Pancreas (tissue), 10 donors: ENCODE data around the gene SKIC3. TPM values are rescaled to one million over a fixed set of nuclear protein-coding genes. Genes with fewer than 3 reads are reported as not detected.

ENCODE experiments used
- ATAC-seq, 4 donors: fragments of 200-7000 bp; cut with Tn5 transposase; one replicate each; pipeline versions ENCODE4 v1.8.0 to v1.9.1; 2020; ENCODE audit warnings: mild to moderate bottlenecking in 4 of 4, moderate library complexity in 4 of 4
- DNase-seq, 6 donors: peaks; one replicate each; pipeline ENCODE4 v3.0.0-alpha.2; 2020
- FAIRE-seq: peaks from 2 replicates; lab custom pipeline; 2012; peaks lifted over from hg19 to GRCh38; lab: Jason Lieb, UNC
- H3K27ac ChIP-seq, 4 donors: fragments of 200-600 bp; sonication (generic); 1 replicate in 3 of 4; 2 replicates in 1 of 4; pipeline versions ENCODE4 v1.5.0 to v1.8.0; 2020
- H3K27me3 ChIP-seq, 4 donors: fragments of 200-600 bp; one replicate each; pipeline ENCODE4 v1.8.0; 2021
- H3K36me3 ChIP-seq, 3 donors: fragments of 200-600 bp; sonication (generic) in 1 of 3; one replicate each; pipeline versions ENCODE4 v1.5.0 to v1.8.0; 2020 to 2021
- H3K4me1 ChIP-seq, 3 donors: fragments of 200-600 bp; one replicate each; pipeline ENCODE4 v1.8.0; 2021
- H3K4me3 ChIP-seq, 4 donors: fragments of 200-600 bp; sonication (generic) in 2 of 4; one replicate each; pipeline versions ENCODE4 v1.5.0 to v1.8.0; 2020 to 2021
- H3K9me3 ChIP-seq, 4 donors: fragments of 200-600 bp; one replicate each; pipeline ENCODE4 v1.8.0; 2021
- CTCF ChIP-seq, 4 donors: fragments of 200-600 bp; sonication (generic) in 3 of 4; IDR thresholded peaks; one replicate each; pipeline versions ENCODE4 v1.5.0 to v1.8.0; 2021; ENCODE audit warnings: antibody characterized with exemption in 4 of 4
- WGBS, 2 donors: extraction: QIAGEN DNeasy Blood & Tissue Kit; methylation state at CpG; one replicate each; pipeline ENCODE4 v1.1.7; 2013; 5-methylcytosine and 5-hydroxymethylcytosine counted together
- intact Hi-C, 3 donors: fragments of 100-400 bp; cut with DNase I; formaldehyde crosslinking; loops; one replicate each; pipeline versions ENCODE4 v1.11.1 to v1.14.2; 2022
- polyA plus RNA-seq, 2 donors: library from polyadenylated mRNA; stranded (reverse); fragments of 200-250 nt; gene quantifications; one replicate each; pipeline ENCODE4 v1.2.3, GENCODE V29; 2013
- total RNA-seq, 6 donors: library from RNA; stranded (reverse); fragmentation: NEBNext Ultra II Directional in 4 of 6; extraction: Animal tissue kit (Norgen Biotek cat#: 25700) in 4 of 6; gene quantifications; one replicate each; pipeline versions ENCODE4 v1.2.1 to v1.2.4, GENCODE V29; 2021 to 2023
- donor health status: healthy with polysubstance abuse.
- donor health status: DM: no; HTN: no; CAD: no; lungs with moderate emphysema.
- donor health status: DM: no; HTN: no; CAD: no.
- donor health status: control.
- donor health status: control.
- donor health status: Bipolar disorder and iron deficiency.
- donor health status: DM: yes; HTN: yes; CAD: no.
- donor health status: DM: no; HTN: no; CAD: no.
- donor health status: DM: no; HTN: no; CAD: no.
- donor health status: DM: yes; HTN: yes; CAD: no.

The SKIC3 gene
- total RNA-seq (10 to 100 TPM; 30.9 to 47.4 (median 44.4) TPM), polyA plus RNA-seq (10 to 100 TPM in 1 of 2 donors, 1 to 10 TPM in 1; 9.7 to 22.1 TPM)

DNA sequence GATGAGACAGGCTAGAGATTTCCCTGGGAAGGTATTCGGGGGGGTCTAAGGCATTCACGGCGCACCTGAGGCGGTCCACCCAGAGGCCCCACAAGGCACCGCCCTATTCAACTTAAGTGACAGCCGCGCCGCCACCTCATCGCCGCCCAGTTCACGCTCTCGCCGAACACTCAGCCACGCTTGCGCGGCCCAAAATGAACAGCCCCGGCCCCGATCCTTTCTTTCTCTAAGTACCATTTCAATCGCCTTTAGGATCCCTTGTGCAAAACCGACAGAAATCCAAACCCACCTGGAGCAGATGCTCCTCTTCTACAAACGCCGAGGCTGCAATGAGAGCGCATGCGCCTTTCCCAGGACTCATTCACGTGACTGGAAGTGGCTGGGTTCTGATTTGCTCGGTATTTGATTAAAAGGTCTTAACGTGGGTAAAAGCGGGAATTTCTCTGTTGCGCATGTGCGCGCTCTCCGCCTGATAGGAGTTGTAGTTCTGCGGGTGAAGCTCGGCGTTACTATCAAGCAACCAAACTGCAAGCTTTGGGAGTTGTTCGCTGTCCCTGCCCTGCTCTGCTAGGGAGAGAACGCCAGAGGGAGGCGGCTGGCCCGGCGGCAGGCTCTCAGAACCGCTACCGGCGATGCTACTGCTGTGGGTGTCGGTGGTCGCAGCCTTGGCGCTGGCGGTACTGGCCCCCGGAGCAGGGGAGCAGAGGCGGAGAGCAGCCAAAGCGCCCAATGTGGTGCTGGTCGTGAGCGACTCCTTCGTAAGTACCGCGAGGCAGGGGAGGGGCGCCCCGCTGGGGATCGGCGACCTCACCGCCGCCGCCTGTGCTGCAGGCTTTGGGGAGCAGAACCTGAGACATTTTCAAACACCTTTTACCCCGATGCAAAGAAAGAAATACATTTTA lies at the start of gene SKIC3, which contains the start of gene ARSK:
SKIC3 (minus strand) TSS at position 331 of the 902 bp plus-strand sequence. CDS start 7,827 bp downstream, outside the sequence.
ARSK (plus strand) TSS at position 455 of the 902 bp plus-strand sequence; CDS start at position 633, 178 bp downstream.
- 0% methylated on average over 62 to 63 of the region's 63 CpGs for WGBS, 2 donors

DNA sequence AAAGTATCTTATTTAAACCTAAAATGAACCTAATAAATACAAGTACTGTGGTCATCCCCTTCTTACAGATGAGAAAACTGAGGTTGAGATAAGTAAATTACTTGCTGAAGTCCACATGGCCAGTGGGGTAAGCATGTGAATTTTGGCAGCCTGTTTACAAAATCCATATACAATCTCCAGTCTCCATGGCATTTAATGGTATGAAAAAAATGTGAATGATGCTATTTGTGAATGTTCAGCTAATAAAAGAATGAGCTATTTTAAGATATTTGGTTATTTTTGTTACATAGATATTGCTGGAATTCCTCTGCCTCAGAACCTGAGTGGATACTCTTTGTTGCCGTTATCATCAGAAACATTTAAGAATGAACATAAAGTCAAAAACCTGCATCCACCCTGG lies 45.8 kb upstream of the SKIC3 start:
- no peaks in the 10 kb centered on the region for H3K36me3 ChIP-seq
- H3K27me3 ChIP-seq, result no peaks in the 10 kb centered on the region
- no peak overlapping the region for H3K27ac ChIP-seq
- no peaks in the 10 kb centered on the region for H3K4me1 ChIP-seq
- no peak overlapping the region for H3K4me3 ChIP-seq
- no peak for FAIRE-seq
- 94 to 100% methylated on average over 1 of the region's 1 CpG for WGBS, 2 donors
- DNase-seq, result no peak
- TF ChIP-seq CTCF (IDR thresholded peaks at IDR 0.05), result no peak
- ATAC-seq, result no peak
- intact Hi-C loops, result no loop called here
- H3K9me3 ChIP-seq, result no peaks in the 10 kb centered on the region

More for the DNA sequence above, at the start of gene SKIC3, which contains the start of gene ARSK:
- H3K27ac ChIP-seq, result peak within 1 kb of the TSS; percentile 67 to 87 (median 82)
- no peaks in the 10 kb centered on the region for H3K27me3 ChIP-seq
- intact Hi-C loops, result no loop called here
- ATAC-seq (peak; percentile 91 to 96 (median 92)), DNase-seq (peak; percentile 90 to 98 (median 94)), FAIRE-seq (peak; percentile 88)
- no peaks in the 10 kb centered on the region for H3K36me3 ChIP-seq
- TF ChIP-seq CTCF (IDR thresholded peaks at IDR 0.05), result no peak
- peaks cover 0 to 13% (median 12%) of the 10 kb centered on the region in 3 donors for H3K4me1 ChIP-seq
- peak within 1 kb of the TSS; percentile 63 to 85 (median 74) for H3K4me3 ChIP-seq
- no peaks in the 10 kb centered on the region for H3K9me3 ChIP-seq

GRCh38 chr5:95599252-95599651 lies 44.5 kb upstream of the SKIC3 start:
- intact Hi-C loops, result no loop called here
- 78 to 84% methylated on average over 1 of the region's 1 CpG for WGBS, 2 donors
- H3K4me1 ChIP-seq, result no peaks in the 10 kb centered on the region
- H3K27ac ChIP-seq, result no peak overlapping the region
- H3K27me3 ChIP-seq, result no peaks in the 10 kb centered on the region
- FAIRE-seq (no peak), DNase-seq (no peak), ATAC-seq (no peak)
- H3K36me3 ChIP-seq, result no peaks in the 10 kb centered on the region
- no peak overlapping the region for H3K4me3 ChIP-seq
- TF ChIP-seq CTCF (IDR thresholded peaks at IDR 0.05), result no peak
- no peaks in the 10 kb centered on the region for H3K9me3 ChIP-seq

DNA sequence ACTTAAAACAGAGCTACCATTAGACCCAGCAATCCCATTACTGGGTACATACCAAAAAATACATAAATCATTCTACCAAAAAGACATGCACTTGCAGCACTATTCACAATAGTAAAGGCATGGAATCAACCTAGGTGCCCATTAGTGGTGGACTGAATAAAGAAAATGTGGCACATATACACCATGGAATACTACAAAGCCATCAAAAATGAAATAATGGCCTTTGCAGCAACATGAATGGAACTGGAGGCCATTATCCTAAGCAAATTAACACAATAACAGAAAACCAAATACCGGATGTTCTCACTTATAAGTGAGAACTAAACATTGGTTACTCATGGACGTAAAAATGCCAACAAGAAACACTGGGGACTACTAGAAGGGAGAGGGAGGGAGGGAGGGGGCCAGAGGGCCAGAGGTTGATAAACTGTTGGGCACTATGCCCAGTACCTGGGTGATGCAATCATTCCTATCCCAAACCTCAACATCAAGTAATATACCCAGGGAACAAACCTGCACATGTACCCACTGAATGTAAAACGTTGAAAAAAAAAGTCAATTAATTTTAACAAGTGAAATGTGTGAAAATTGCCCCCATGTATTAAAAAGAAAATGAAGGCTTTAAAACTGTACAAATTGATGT lies 40.6 kb upstream of the SKIC3 start:
- Histone ChIP-seq H3K27ac (no peak overlapping the region), H3K4me3 (no peak overlapping the region), H3K4me1 (no peaks in the 10 kb centered on the region), H3K9me3 (no peaks in the 10 kb centered on the region), H3K36me3 (peaks cover 0 to 7% (median 0%) of the 10 kb centered on the region in 3 donors), H3K27me3 (no peaks in the 10 kb centered on the region)
- ATAC-seq, result peak in 1 of 4 donors; percentile 29
- TF ChIP-seq CTCF (IDR thresholded peaks at IDR 0.05), result no peak
- 76 to 82% methylated on average over 3 of the region's 3 CpGs for WGBS, 2 donors
- no peak for DNase-seq
- no peak for FAIRE-seq
- intact Hi-C loops, result no loop called here
